Epithelial cell of proximal tubule (primary cell): ENCODE data around the gene ARHGEF1. TPM values are rescaled to one million over a fixed set of nuclear protein-coding genes. Genes with fewer than 3 reads are reported as not detected.

ENCODE experiments used
- DNase-seq: peaks from one replicate; pipeline ENCODE4 v3.0.0-alpha.2; 2011; ENCODE audit warnings: low read depth
- H3K4me3 ChIP-seq: 2 replicates; pipeline ENCODE4 v1.5.1; 2011; ENCODE audit warnings: low read depth, mild to moderate bottlenecking, low read length
- CTCF ChIP-seq: conservative IDR thresholded peaks from 2 replicates; pipeline ENCODE4 v1.5.1; 2012; ENCODE audit warnings: low read depth, mild to moderate bottlenecking, low read length
- total RNA-seq: library from RNA; depleted of rRNA; stranded (reverse); fragments of >200 nt; gene quantifications from 2 replicates; pipeline ENCODE4 v1.2.3, GENCODE V29; 2015

The ARHGEF1 gene
- total RNA-seq, 1 donor from 2014 or later, result 65.9 TPM

DNA sequence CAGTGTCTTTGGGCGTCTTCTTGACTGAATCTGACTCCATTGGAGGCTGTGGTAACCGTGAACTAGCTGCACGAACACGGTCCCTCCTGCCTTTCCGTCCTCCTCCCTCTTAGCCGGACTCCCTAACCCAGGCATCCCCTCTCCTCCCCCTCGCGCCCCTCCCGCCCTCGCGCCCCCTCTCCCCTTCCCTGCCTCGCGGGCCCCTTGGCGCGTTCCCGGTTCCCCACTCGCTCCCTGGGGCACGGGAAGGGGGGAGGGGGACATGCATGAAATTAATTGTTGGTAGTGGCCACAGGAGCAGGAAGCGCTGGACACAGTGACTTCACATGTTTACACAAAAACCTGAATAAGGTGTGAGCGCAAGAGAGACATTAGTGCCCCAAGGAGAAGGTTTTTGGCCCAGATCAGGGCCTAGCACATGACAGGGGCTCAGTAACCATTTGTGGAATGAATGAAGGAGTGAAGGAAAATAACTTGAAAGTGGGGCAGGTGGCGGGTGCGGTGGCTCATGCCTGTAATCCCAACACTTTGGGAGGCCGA, 37.9 kb upstream of the ARHGEF1 start:
- DNase-seq, result no peak
- TF ChIP-seq CTCF, result no peak
- H3K4me3 ChIP-seq, result no peak overlapping the region

GRCh38 chr19:41847351-41848105, 35.5 kb upstream of the ARHGEF1 start:
- no peak for DNase-seq
- TF ChIP-seq CTCF, result no peak
- H3K4me3 ChIP-seq, result no peak overlapping the region

DNA sequence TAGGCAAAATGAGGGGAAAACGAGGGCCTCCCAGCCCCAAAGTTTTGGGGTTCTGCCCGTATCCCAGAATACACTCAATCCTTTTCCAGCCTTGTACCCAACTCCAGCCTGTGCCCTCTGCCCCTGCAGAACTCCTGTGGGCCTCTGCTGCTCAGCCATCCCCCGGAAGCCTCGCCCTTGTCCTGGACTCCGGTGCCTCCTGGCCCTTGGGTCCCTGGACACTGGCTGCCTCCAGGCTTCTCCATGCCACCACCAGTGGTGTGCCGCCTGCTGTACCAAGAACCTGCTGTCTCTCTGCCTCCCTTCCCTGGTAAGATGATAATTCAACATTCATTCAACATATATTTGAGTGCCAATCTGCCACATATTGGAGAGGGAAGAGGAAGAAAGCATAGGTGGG, 34.3 kb upstream of the ARHGEF1 start:
- no peak for TF ChIP-seq CTCF

DNA sequence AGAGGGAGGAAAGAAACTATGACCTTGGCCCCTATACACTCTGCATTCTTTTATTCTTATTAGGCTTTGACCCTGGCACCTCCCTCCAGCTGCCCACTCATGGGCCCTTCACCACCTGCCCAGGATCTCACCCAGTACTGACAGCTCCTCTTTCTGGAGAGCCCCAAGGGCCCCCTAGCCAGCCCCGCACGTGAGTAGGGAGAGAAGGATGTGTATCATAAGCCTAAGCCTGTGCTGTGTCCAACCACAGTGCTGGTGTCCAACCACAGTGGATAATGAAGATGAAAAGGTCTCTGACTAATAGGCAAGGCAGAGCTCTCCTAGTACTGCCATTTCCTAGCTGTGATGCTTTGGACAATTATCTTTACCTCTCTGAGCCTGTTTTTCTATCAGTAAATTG, 33.9 kb upstream of the ARHGEF1 start:
- H3K4me3 ChIP-seq, result no peak overlapping the region

More for the DNA sequence above, 34.3 kb upstream of the ARHGEF1 start:
- no peak for DNase-seq
- H3K4me3 ChIP-seq, result no peak overlapping the region

DNA sequence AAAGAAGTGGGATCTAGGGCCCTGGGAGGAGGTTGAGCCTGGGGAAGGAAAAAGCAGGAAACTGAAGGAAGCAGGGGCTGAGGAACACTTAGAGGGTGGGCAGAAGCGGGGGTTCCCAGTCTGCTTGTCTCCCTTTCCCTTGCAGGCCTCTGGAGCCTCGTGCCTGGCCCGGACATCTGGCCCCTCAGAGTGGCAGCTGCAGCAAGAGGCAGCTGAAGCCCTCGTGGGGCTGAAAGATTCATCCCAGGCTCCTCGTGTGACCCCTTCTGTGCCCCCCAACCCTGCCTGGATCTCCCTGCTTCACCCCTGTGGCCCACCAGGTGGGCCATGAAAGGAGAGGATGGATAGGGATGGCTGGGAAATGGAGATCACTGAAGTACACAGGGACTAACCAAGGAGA, 32.6 kb upstream of the ARHGEF1 start:
- no peak overlapping the region for H3K4me3 ChIP-seq
- TF ChIP-seq CTCF, result no peak
- no peak for DNase-seq

More for the DNA sequence above, 33.9 kb upstream of the ARHGEF1 start:
- no peak for DNase-seq
- TF ChIP-seq CTCF, result no peak

DNA sequence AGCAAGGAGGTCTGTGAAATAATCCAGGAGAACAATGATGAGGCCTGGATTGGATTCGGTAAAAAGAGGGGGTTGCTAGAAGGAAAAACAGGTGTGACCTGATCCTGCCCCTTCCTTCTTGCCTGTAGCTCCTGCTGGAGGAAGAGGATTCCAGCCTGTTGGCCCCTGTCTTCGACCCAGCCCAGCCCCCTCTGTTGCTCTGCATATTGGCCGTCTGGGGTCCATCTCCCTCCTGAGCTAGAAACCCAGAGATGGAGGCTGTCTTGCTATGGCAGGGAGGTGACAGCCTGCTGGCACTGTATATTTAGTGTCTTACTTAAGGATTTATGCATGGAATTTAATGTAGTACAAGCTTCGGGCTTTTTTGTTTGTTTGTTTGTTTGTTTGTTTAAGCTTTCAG, 31.5 kb upstream of the ARHGEF1 start:
- TF ChIP-seq CTCF, result no peak
- no peak overlapping the region for H3K4me3 ChIP-seq
- DNase-seq, result no peak

- no peak for TF ChIP-seq CTCF
- no peak for DNase-seq
- no peak overlapping the region for H3K4me3 ChIP-seq
Observed at GRCh38 chr19:41853344-41853743, 29.6 kb upstream of the ARHGEF1 start.
